ENCODE measurements around the gene PTPRM.

The PTPRM gene

GRCh38 chr18:7856733-7857132 is 289.6 kb downstream of the PTPRM start:
- DNase-seq (ENCODE audit: low read depth): no peak

DNA sequence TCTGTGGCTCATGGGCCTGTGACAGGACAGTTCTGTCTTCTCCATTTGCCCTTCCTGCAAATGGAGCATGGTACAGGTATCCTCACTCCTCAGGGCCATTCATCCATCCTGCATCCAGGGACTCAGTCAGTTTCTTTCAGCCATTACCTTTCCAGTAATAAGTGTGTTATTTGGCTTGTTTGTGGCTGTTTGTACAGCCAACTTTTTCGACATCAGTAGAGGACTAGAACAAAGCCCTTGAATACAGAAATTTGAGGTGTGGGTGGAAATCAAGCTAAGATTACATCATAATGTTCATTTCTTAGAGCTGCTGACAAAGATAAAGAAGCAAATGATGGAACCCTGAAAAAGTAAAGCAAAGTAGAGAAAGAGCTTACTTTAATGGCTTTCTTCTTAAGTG is 290.4 kb downstream of the PTPRM start:
- no peak for DNase-seq (ENCODE audit: low read depth)

- no peak for DNase-seq (ENCODE audit: low read depth)
Observed at GRCh38 chr18:7859122-7859521, 292.0 kb downstream of the PTPRM start.

DNA sequence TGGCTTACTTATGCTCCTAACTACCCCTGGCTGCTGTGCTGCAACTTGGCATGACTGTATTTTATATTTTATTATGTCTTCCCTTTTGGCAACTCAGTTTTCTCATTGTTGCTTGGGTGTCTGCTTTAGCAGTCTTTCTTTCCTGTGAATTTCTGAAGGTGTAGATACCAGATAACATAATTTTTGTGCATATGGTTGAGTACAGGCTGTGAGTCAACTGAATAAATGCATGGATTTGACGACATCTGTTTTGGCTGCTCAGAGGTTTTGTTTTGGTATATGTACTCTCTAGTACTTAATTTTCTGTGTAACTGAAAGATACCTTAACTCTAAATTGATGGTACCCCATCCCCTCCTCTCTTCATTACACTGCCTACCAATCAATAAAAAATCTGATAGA is 303.1 kb downstream of the PTPRM start:
- no peak for DNase-seq (ENCODE audit: low read depth)

DNA sequence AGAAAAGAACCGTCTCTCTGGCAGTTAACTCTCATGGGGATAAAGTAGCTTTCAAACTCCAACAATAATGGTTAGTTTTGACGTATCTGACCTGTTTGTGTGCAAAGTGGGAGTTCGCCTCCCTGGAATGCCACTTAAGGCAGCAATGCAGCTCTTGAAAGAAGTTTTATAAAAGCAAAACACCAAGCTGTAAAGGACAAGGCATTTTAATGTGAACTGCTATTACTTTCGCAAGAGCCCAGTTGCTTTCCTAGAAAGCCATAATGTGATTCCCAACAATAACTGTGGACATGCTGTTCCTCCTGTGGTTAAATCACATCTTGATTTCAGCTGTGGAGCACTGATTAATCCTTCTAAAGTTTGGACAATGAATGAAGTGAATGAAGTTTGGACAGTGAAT is 303.7 kb downstream of the PTPRM start:
- peak; percentile 40 for DNase-seq (ENCODE audit: low read depth)

DNA sequence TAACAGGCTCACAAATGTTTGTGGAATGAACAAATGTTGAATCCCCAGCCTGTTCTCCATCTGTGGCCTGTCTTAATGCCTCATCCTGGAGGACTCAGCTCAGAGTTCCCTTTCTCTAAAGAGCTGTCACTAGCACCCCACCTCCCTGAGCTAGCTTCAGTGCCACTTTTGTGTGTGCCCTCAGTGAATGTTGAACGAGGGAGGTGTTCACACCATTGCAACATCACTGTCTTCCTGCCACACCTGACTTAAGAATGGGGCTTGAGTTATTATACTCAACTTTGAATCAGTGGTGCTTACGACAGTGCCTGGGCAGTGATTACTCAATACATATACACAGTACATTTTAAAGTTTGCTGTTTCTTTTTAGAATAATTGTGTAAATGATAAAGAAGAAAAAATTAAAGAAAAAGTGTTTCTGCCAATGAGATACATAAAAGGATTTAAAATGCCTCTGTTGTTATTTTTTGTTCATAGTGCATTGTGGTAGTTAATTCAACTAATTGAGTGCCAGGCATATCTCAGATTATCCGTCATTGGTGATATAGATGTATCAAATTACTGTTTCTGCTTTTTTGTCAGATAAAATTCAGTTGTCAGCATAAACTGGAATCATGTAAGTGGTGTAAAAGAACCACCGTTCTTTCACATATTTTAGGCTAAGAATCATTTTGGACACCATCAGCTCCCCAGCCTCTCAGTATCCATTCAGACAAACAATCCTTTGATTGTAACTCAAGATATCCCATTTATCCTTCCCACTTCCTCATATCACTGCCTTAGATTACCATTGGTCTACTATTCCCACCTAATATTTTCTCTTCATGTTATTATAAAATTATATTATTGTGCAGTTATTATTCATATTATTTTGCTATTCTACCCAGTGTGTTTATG is 304.7 kb downstream of the PTPRM start:
- DNase-seq (ENCODE audit: low read depth): no peak

DNA sequence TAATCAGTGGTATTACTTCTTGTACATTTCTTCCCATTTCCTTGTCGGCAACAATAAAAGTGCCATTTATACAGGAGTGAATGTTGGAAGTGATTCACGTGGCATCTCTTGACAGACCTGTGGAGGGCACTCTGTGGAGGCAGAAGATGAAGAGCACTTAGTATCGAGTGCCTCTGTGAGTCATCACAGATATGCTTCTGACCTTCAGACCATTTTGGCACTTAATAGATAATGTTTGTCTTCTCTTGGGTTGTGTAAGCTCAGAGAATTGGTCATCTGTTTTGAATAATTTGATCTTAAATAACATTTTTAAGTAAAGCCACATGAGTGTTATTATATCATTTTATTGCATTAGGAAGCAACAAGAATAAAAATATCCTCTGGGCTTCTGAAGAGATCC is 305.5 kb downstream of the PTPRM start:
- DNase-seq (ENCODE audit: low read depth): peak; percentile 24

DNA sequence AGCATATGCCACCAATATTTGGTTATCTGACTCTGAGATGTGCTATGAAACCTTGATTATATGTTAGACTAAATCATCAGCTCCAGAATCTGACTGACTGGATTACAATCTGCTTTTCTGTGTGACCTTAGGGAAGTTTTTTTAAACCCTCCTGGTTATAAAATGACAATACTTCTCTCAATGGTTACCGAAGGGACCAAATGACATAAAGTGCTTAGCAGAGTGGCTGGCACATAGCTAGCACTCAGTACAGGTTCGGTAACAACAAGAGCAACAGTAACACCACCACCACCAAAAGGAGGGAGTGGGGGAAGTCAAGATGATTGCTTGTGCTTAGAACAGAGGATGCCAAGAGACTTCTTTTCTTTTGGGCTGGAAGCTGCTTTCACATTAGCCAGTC is 306.2 kb downstream of the PTPRM start:
- no peak for DNase-seq (ENCODE audit: low read depth)

DNA sequence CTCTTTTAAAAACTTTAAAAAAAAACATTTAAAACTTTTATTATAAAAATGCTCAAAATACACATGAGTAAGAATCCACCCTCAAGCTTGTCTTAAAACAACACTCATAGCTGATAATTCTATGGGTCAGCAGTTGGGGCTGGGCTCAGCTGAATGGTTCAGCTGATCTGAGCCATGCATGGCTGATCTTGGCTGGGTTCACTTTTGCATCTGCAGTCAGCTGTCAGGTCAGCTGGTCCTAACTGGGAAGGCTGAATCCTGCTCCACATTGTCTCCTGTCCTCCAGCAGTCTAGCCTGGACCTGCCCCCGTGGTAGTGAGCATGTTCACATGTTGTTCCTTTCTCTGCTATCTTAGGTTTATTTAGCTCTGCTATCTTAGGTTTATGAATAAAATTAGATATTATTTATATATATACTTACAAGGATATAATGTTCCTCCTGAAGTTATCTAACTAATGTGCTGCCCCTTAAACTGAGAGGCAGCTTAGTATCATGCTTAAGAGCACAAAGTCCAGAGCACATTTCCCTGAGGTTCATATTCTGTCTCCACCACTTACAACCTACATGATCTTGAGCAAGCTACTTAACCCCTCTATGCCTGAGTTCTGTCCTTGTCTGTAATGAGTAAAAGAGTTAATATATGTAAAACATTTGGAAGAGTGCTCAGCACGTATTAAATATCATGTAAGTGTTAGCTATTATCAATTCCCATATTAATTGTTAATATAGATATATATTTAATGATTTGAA is 309.4 kb downstream of the PTPRM start:
- DNase-seq (ENCODE audit: low read depth): no peak

DNA sequence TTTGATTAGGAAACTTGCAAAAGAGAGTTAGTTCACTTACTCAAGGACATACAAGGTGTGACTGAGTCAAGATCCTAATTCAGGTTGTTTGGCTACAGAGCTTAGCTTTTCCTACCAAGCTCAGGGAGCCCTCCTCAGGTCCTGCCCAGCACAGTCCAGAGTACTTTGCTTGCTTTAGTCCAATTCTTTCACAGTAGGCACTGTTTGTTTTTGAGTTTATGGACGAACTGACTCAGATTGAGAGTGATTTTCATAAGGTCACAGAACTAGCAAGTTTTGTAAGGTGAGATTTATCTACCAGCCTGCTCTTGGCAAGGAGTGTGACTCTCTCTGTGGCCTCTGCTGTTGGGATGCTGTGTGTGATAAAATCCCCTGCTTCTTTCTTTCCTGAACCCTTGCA is 310.5 kb downstream of the PTPRM start:
- DNase-seq (ENCODE audit: low read depth): no peak

- no peak for DNase-seq (ENCODE audit: low read depth)
Observed at GRCh38 chr18:7878265-7879211, 311.4 kb downstream of the PTPRM start.

DNA sequence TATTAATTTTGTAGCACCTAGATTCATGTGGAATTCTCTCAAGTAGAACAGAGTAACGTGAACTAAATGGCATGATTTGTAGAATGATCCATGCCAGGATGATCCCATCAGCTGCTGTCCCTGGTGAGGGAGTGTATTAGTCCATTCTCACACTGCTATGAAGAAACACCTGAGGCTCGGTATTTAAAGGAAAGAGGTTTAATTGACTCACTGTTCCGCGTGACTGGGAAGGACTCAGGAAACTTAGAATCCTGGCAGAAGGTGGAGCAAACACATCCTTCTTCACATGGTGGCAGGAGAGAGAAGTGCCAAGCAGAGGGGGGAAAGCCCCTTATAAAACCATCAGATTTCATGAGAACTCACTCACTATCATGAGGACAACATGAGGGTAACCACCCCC is 312.6 kb downstream of the PTPRM start:
- no peak for DNase-seq (ENCODE audit: low read depth)

- DNase-seq (ENCODE audit: low read depth): no peak
Observed at GRCh38 chr18:7885865-7886264, 318.7 kb downstream of the PTPRM start.

GRCh38 chr18:7886436-7886835 is 319.3 kb downstream of the PTPRM start:
- no peak for DNase-seq (ENCODE audit: low read depth)

DNA sequence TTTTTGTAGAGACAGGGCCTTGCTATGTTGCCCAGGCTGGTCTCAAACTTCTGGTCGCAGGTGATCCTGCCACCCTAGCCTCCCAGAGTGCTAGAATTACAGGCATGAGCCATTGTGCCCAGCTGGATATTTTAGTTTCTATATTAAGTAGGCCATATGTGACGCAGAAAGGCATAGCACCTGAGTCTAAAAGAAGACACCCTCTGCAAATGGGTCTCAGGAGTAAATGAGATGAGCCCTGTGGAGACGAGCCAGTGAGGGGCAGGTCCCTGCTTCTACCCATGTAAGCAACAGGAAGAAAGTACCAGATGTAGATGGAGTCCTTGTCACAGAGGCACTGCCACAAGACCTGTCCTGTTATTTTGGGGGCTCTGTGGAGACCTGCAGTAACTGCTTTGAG is 322.4 kb downstream of the PTPRM start:
- no peak for DNase-seq (ENCODE audit: low read depth)

GRCh38 chr18:7890075-7890474 is 323.0 kb downstream of the PTPRM start:
- DNase-seq (ENCODE audit: low read depth): no peak

GRCh38 chr18:7892556-7892955 is 325.4 kb downstream of the PTPRM start:
- DNase-seq (ENCODE audit: low read depth): no peak

DNA sequence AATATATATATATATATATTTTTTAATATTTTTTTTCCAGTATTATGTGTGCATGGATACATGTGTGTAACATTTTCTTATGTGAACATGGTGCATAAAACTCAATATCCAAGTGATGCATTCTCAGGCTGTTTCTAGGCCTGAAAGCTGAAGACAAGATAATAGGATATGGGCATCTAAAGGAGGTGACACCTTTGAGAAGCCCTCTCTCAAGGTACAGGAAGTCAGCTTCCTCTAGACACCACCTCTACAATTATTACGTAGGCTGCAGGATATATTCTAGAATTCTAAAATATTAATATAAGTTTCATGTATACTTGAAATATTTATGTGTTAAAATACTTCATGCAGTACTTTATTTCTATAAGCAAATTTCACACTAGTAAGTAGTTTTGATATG is 327.5 kb downstream of the PTPRM start:
- DNase-seq (ENCODE audit: low read depth): no peak

GRCh38 chr18:7895346-7895745 is 328.2 kb downstream of the PTPRM start:
- no peak for DNase-seq (ENCODE audit: low read depth)

GRCh38 chr18:7896161-7896560 is 329.0 kb downstream of the PTPRM start:
- no peak for DNase-seq (ENCODE audit: low read depth)

- no peak for DNase-seq (ENCODE audit: low read depth)
Observed at GRCh38 chr18:7896805-7897518, 329.8 kb downstream of the PTPRM start.

DNA sequence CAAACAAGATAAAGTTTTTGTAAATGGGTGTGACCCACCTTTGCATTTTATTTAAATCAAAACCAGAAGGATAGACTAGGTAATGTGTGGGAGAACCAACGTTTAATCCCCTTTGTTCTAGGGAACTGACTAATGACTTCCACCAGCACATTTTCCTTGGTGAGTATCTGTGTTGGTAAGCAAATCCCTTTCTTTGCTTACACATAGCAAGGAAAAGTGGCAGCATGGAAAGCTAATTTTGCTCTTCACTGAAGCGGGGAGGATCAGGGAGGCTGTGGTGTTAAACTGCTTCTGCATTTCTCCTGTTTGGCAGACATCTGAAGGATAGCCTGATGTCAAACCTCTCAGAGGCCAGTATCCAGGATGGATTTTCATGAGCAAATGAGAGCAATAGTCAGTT is 331.1 kb downstream of the PTPRM start:
- DNase-seq (ENCODE audit: low read depth): no peak
